ENCODE data around the gene LRP3. TPM values are rescaled to one million over a fixed set of nuclear protein-coding genes. Genes with fewer than 3 reads are reported as not detected.

Gene LRP3
- total RNA-seq, 4 donors from 2014 or later, result 19.1 to 61.8 (median 28.3) TPM

- no peak for ATAC-seq (ENCODE audit: low FRiP score)
- DNase-seq (ENCODE audit: low spot score), result no peak
- TF ChIP-seq CTCF (IDR thresholded peaks at IDR 0.05), result no peak
Observed at GRCh38 chr19:33249740-33250366, 55.7 kb downstream of the LRP3 start.

- ATAC-seq (ENCODE audit: low FRiP score) (no peak), DNase-seq (ENCODE audit: low spot score) (no peak)
- TF ChIP-seq CTCF (IDR thresholded peaks at IDR 0.05), result no peak
Observed at GRCh38 chr19:33250500-33250899, 56.4 kb downstream of the LRP3 start.

GRCh38 chr19:33251076-33251475 lies 56.9 kb downstream of the LRP3 start:
- no peak for DNase-seq (ENCODE audit: low spot score)
- no peak for TF ChIP-seq CTCF (IDR thresholded peaks at IDR 0.05)
- no peak for ATAC-seq (ENCODE audit: low FRiP score)

GRCh38 chr19:33251526-33252090 lies 57.5 kb downstream of the LRP3 start:
- TF ChIP-seq CTCF (IDR thresholded peaks at IDR 0.05), result no peak
- DNase-seq (ENCODE audit: low spot score) (no peak), ATAC-seq (ENCODE audit: low FRiP score) (no peak)

- ATAC-seq (ENCODE audit: low FRiP score), result no peak
- no peak for TF ChIP-seq CTCF (IDR thresholded peaks at IDR 0.05)
- DNase-seq (ENCODE audit: low spot score), result no peak
Observed at GRCh38 chr19:33252418-33252962, 58.4 kb downstream of the LRP3 start.

- TF ChIP-seq CTCF (IDR thresholded peaks at IDR 0.05), result no peak
- no peak for DNase-seq (ENCODE audit: low spot score)
- no peak for ATAC-seq (ENCODE audit: low FRiP score)
Observed at GRCh38 chr19:33252971-33253370, 58.8 kb downstream of the LRP3 start.
